HG03439 (cell line): ENCODE measurements around the gene NYAP2.

Experiments used
- ATAC-seq: cut with Tn5 transposase; IDR thresholded peaks from one replicate; pipeline ENCODE4 v1.9.1; 2021; ENCODE audit warnings: mild to moderate bottlenecking, moderate library complexity; ENCODE audit not compliant: unreplicated experiment

The NYAP2 gene

GRCh38 chr2:225472161-225472560 lies 72.7 kb downstream of the NYAP2 start:
- no peak for ATAC-seq

GRCh38 chr2:225479386-225479785 lies 79.9 kb downstream of the NYAP2 start:
- no peak for ATAC-seq

GRCh38 chr2:225484751-225485150 lies 85.2 kb downstream of the NYAP2 start:
- no peak for ATAC-seq

- ATAC-seq, result no peak
These were observed 86.7 kb downstream of the NYAP2 start for GRCh38 chr2:225486236-225486635.

- ATAC-seq, result no peak
These were observed 88.4 kb downstream of the NYAP2 start for GRCh38 chr2:225487878-225488416.

GRCh38 chr2:225488743-225489142 lies 89.2 kb downstream of the NYAP2 start:
- ATAC-seq, result no peak

GRCh38 chr2:225493420-225494099 lies 94.0 kb downstream of the NYAP2 start:
- ATAC-seq, result no peak

- no peak for ATAC-seq
These were observed 94.6 kb downstream of the NYAP2 start for GRCh38 chr2:225494100-225494459.

GRCh38 chr2:225495706-225496105 lies 96.2 kb downstream of the NYAP2 start:
- ATAC-seq, result no peak

GRCh38 chr2:225496568-225496967 lies 97.1 kb downstream of the NYAP2 start:
- ATAC-seq, result no peak

GRCh38 chr2:225497166-225497565 lies 97.7 kb downstream of the NYAP2 start:
- no peak for ATAC-seq

GRCh38 chr2:225501022-225501421 lies 101.5 kb downstream of the NYAP2 start:
- no peak for ATAC-seq

- ATAC-seq, result no peak
These were observed 103.5 kb downstream of the NYAP2 start for GRCh38 chr2:225502971-225503370.

GRCh38 chr2:225510796-225511195 lies 111.3 kb downstream of the NYAP2 start:
- ATAC-seq, result no peak

- ATAC-seq, result no peak
These were observed 113.0 kb downstream of the NYAP2 start for GRCh38 chr2:225512469-225512868.

- no peak for ATAC-seq
These were observed 113.5 kb downstream of the NYAP2 start for GRCh38 chr2:225512876-225513540.

- no peak for ATAC-seq
These were observed 115.5 kb downstream of the NYAP2 start for GRCh38 chr2:225515033-225515432.

GRCh38 chr2:225526760-225527390 lies 127.4 kb downstream of the NYAP2 start:
- ATAC-seq, result no peak

GRCh38 chr2:225531559-225531958 lies 132.0 kb downstream of the NYAP2 start:
- no peak for ATAC-seq

GRCh38 chr2:225532096-225532495 lies 132.6 kb downstream of the NYAP2 start:
- ATAC-seq, result no peak

GRCh38 chr2:225534037-225534436 lies 134.5 kb downstream of the NYAP2 start:
- ATAC-seq, result no peak

- ATAC-seq, result no peak
These were observed 135.2 kb downstream of the NYAP2 start for GRCh38 chr2:225534697-225535096.
